Measurements from ENCODE around the gene HDAC9.
A peak's percentile ranks its signal among the peaks of the same experiment; 100 is the strongest.
"Not testable (repeated sequence)": the region's sequence is repeated elsewhere in the genome, so short reads cannot be mapped to it uniquely, and the experiment has no call there.

HDAC9 gene

GRCh38 chr7:18975689-18976280, 480.2 kb downstream of the HDAC9 start:
- ATAC-seq = no peak
- TF ChIP-seq ARNTL (CRISPR knock-in tag; IDR thresholded peaks at IDR 0.05; ENCODE audit: borderline replicate concordance, low read depth) (no peak), TSHZ2 (CRISPR knock-in tag; IDR thresholded peaks at IDR 0.05) (no peak), OSR1 (CRISPR knock-in tag; IDR thresholded peaks at IDR 0.05) (no peak), ISL1 (CRISPR knock-in tag; IDR thresholded peaks at IDR 0.05) (no peak), ZNF70 (CRISPR knock-in tag; IDR thresholded peaks at IDR 0.05) (no peak), ZFP3 (CRISPR knock-in tag; IDR thresholded peaks at IDR 0.05) (no peak), ZNF8 (CRISPR knock-in tag; IDR thresholded peaks at IDR 0.05) (no peak), PPARA (CRISPR knock-in tag; IDR thresholded peaks at IDR 0.05; ENCODE audit: borderline replicate concordance) (no peak), ESRRG (CRISPR knock-in tag; IDR thresholded peaks at IDR 0.05) (no peak), CSDC2 (CRISPR knock-in tag; IDR thresholded peaks at IDR 0.05) (no peak), SNAI2 (CRISPR knock-in tag; IDR thresholded peaks at IDR 0.05) (no peak), TOX (CRISPR knock-in tag; IDR thresholded peaks at IDR 0.05; ENCODE audit: borderline replicate concordance) (no peak)

- ATAC-seq = peak; percentile 8; the same call in 1 of the 3 replicates
- no peak for TF ChIP-seq POU6F1 (CRISPR knock-in tag; IDR thresholded peaks at IDR 0.05; ENCODE audit: borderline replicate concordance, low read depth)
- TF ChIP-seq TOX (CRISPR knock-in tag; IDR thresholded peaks at IDR 0.05; ENCODE audit: borderline replicate concordance) = peak; percentile 74
- no peak for TF ChIP-seq CSDC2 (CRISPR knock-in tag; IDR thresholded peaks at IDR 0.05)
- TF ChIP-seq ISL1 (CRISPR knock-in tag; IDR thresholded peaks at IDR 0.05) = no peak; the same call in 1 of the 2 replicates
- TF ChIP-seq SNAI2 (CRISPR knock-in tag; IDR thresholded peaks at IDR 0.05) = 0 out of 2 replicates have a peak, but pooled peaks have one; percentile 15
- no peak for TF ChIP-seq ZFP30 (CRISPR knock-in tag; IDR thresholded peaks at IDR 0.05)
These were observed 481.3 kb downstream of the HDAC9 start for GRCh38 chr7:18976715-18977471.

GRCh38 chr7:18978108-18978495, 482.6 kb downstream of the HDAC9 start:
- peak; percentile 69 for ATAC-seq
- TF ChIP-seq POU6F1 (CRISPR knock-in tag; IDR thresholded peaks at IDR 0.05; ENCODE audit: borderline replicate concordance, low read depth) (no peak; the same call in 1 of the 2 replicates), TCF4 (CRISPR knock-in tag; IDR thresholded peaks at IDR 0.05; ENCODE audit: borderline replicate concordance) (no peak), ZNF8 (CRISPR knock-in tag; IDR thresholded peaks at IDR 0.05) (no peak), SNAI2 (CRISPR knock-in tag; IDR thresholded peaks at IDR 0.05) (no peak)

- not testable (repeated sequence) for ATAC-seq
These were observed 495.2 kb downstream of the HDAC9 start for GRCh38 chr7:18990700-18991099.

- no peak for TF ChIP-seq ZC3H10 (CRISPR knock-in tag; IDR thresholded peaks at IDR 0.05)
- TF ChIP-seq ARNTL (CRISPR knock-in tag; IDR thresholded peaks at IDR 0.05; ENCODE audit: borderline replicate concordance, low read depth) = no peak
- TF ChIP-seq ISL1 (CRISPR knock-in tag; IDR thresholded peaks at IDR 0.05) = peak; percentile 58
- no peak for TF ChIP-seq CSRNP3 (CRISPR knock-in tag; IDR thresholded peaks at IDR 0.05)
- TF ChIP-seq TOX (CRISPR knock-in tag; IDR thresholded peaks at IDR 0.05; ENCODE audit: borderline replicate concordance) = peak; percentile 47; the same call in 1 of the 2 replicates
- no peak for TF ChIP-seq OSR1 (CRISPR knock-in tag; IDR thresholded peaks at IDR 0.05)
- no peak for TF ChIP-seq ESRRG (CRISPR knock-in tag; IDR thresholded peaks at IDR 0.05)
- TF ChIP-seq ZNF565 (CRISPR knock-in tag; conservative IDR thresholded peaks at IDR 0.05; ENCODE audit: low read depth) = no peak
- TF ChIP-seq RARB (CRISPR knock-in tag; IDR thresholded peaks at IDR 0.05) = 0 out of 2 replicates have a peak, but pooled peaks have one; percentile 9
- TF ChIP-seq BACH2 (CRISPR knock-in tag; IDR thresholded peaks at IDR 0.05; ENCODE audit: borderline replicate concordance) = no peak
- TF ChIP-seq PATZ1 (CRISPR knock-in tag; IDR thresholded peaks at IDR 0.05; ENCODE audit: borderline replicate concordance) = no peak
- ATAC-seq = peak; percentile 71
These were observed 498.6 kb downstream of the HDAC9 start for GRCh38 chr7:18993933-18994668.

Measured in SK-N-SH treated with all-trans-retinoic acid at 6 μM for 48 hours (cell line).